GM06990 (cell line): ENCODE results near the gene DSCAM.

ENCODE experiments used
- DNase-seq: peaks from one replicate; pipeline ENCODE4 v3.0.0-alpha.2; 2011; ENCODE audit not compliant: insufficient read length; ENCODE audit errors: extremely low read depth
- H3K27me3 ChIP-seq: replicated peaks from 2 replicates; pipeline ENCODE4 v1.6.0; 2011; ENCODE audit warnings: low read length; ENCODE audit not compliant: control insufficient read depth, insufficient read depth
- H3K36me3 ChIP-seq: 2 replicates; pipeline ENCODE4 v1.5.1; 2011; ENCODE audit warnings: low read length; ENCODE audit not compliant: control insufficient read depth, insufficient read depth
- H3K4me3 ChIP-seq: replicated peaks from 2 replicates; pipeline ENCODE4 v1.5.1; 2011; ENCODE audit warnings: low read depth, mild to moderate bottlenecking, control low read depth, low read length
- TF ChIP-seq, protein P1 (sequence below): IDR thresholded peaks from 2 replicates; pipeline ENCODE4 v1.5.1; 2011; ENCODE audit warnings: low read length, control low read depth, mild to moderate bottlenecking, inconsistent platforms; ENCODE audit not compliant: insufficient read depth, poor library complexity, severe bottlenecking

DSCAM gene

DNA sequence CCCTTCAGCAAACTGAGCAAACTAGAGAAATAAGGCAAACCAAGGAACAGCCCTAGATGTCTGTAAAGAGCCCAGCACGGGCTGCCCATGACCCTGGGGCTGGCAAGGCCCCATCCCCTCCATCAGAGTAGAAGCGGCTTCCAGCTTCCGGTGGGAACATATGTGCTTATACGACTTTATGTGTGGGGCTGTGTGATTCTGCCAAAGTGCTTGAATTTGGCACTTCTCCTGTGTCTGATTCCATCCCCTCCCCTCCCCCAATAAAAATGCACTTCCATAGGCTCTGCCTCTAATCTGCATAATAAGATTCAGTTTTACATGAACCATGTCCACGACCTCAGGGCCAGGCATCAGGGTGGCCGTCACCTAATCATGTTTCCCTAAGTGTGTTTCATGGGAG, 236.6 kb downstream of the DSCAM start:
- Histone ChIP-seq H3K36me3 (no peaks in the 10 kb centered on the region), H3K4me3 (no peak overlapping the region), H3K27me3 (no peaks in the 10 kb centered on the region)
- DNase-seq = no peak
- TF ChIP-seq, protein P1, sequence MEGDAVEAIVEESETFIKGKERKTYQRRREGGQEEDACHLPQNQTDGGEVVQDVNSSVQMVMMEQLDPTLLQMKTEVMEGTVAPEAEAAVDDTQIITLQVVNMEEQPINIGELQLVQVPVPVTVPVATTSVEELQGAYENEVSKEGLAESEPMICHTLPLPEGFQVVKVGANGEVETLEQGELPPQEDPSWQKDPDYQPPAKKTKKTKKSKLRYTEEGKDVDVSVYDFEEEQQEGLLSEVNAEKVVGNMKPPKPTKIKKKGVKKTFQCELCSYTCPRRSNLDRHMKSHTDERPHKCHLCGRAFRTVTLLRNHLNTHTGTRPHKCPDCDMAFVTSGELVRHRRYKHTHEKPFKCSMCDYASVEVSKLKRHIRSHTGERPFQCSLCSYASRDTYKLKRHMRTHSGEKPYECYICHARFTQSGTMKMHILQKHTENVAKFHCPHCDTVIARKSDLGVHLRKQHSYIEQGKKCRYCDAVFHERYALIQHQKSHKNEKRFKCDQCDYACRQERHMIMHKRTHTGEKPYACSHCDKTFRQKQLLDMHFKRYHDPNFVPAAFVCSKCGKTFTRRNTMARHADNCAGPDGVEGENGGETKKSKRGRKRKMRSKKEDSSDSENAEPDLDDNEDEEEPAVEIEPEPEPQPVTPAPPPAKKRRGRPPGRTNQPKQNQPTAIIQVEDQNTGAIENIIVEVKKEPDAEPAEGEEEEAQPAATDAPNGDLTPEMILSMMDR = no peak

GRCh38 chr21:40606341-40606740, 240.6 kb downstream of the DSCAM start:
- Histone ChIP-seq H3K4me3 (no peak overlapping the region), H3K36me3 (no peaks in the 10 kb centered on the region), H3K27me3 (no peaks in the 10 kb centered on the region)
- DNase-seq = no peak
- TF ChIP-seq, protein P1 = no peak

GRCh38 chr21:40605094-40605493, 241.9 kb downstream of the DSCAM start:
- DNase-seq = no peak
- no peaks in the 10 kb centered on the region for H3K27me3 ChIP-seq
- H3K4me3 ChIP-seq = no peak overlapping the region
- no peaks in the 10 kb centered on the region for H3K36me3 ChIP-seq
- TF ChIP-seq, protein P1 = no peak

DNA sequence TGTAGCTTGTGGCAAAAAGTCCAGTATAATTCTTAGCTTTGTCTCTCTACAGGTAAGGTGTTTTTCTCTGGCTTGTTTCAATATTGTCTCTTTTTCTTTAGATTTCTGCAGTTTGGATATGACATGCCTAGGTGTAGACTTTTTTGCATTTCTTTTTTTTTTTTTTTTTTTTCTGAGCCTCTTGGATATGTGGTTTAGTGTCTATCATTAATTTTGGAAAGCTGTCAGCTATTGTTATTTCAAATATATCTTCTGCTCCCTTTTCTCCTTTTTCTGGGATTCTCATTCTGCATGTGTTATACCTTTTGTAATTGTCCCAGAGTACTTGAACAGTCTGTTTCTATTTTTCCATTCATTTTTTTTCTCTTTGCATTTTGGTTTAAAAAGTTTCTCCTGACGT, 243.2 kb downstream of the DSCAM start:
- Histone ChIP-seq H3K36me3 (no peaks in the 10 kb centered on the region), H3K4me3 (no peak overlapping the region), H3K27me3 (no peaks in the 10 kb centered on the region)
- TF ChIP-seq, protein P1 = no peak
- no peak for DNase-seq

- H3K4me3 ChIP-seq = no peak overlapping the region
- DNase-seq = no peak
- TF ChIP-seq, protein P1 = no peak
Measured at GRCh38 chr21:40602080-40602479, 244.9 kb downstream of the DSCAM start.

DNA sequence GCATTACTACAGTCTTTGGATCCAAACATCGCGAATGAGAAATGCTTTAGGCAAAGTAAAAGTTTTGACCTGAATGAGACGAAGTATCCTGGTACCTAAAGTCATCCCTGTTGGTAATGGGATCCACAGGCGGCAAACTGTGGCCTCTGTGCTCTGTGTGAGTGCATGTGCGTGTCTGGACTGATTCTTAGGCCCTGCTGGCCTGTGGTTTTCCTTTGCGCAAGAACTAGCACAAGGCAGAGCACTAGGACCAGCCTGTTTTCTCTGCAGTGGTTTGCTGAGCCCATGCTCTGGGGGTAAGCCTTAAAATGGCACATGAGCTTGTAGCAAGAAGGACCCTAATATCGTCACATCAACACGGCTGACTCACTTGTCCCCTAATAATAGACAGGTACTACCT, 251.2 kb downstream of the DSCAM start:
- DNase-seq = no peak
- no peak overlapping the region for H3K4me3 ChIP-seq
- H3K27me3 ChIP-seq = no peaks in the 10 kb centered on the region
- H3K36me3 ChIP-seq = no peaks in the 10 kb centered on the region
- TF ChIP-seq, protein P1 = no peak

More at GRCh38 chr21:40602080-40602479, 244.9 kb downstream of the DSCAM start:
- no peaks in the 10 kb centered on the region for H3K27me3 ChIP-seq
- H3K36me3 ChIP-seq = no peaks in the 10 kb centered on the region
